H9 (cell line): ENCODE measurements around the gene GAS6. TPM values are rescaled to one million over a fixed set of nuclear protein-coding genes. Genes with fewer than 3 reads are reported as not detected.

ENCODE experiments used
- DNase-seq: peaks from one replicate; pipeline ENCODE4 v3.0.0-alpha.2; 2017
- H2AFZ ChIP-seq: one replicate; pipeline ENCODE4 v1.6.1; 2013; ENCODE audit warnings: mild to moderate bottlenecking, low read length, control low read depth, moderate library complexity
- H2AK5ac ChIP-seq: 2 replicates; pipeline ENCODE4 v1.6.1; 2013; ENCODE audit warnings: low read length, control low read depth, mixed read lengths; ENCODE audit not compliant: insufficient read length
- H2BK120ac ChIP-seq: one replicate; pipeline ENCODE4 v1.6.1; 2013; ENCODE audit warnings: low read depth, mild to moderate bottlenecking, low read length, control low read depth, inconsistent platforms; ENCODE audit not compliant: poor library complexity, severe bottlenecking
- H2BK12ac ChIP-seq: 2 replicates; pipeline ENCODE4 v1.6.1; 2013; ENCODE audit warnings: low read length, control low read depth, mixed read lengths, low read depth; ENCODE audit not compliant: insufficient read length
- H2BK15ac ChIP-seq: 2 replicates; pipeline ENCODE4 v1.6.1; 2013; ENCODE audit warnings: low read depth, low read length, control low read depth
- H2BK20ac ChIP-seq: one replicate; pipeline ENCODE4 v1.6.1; 2013; ENCODE audit warnings: low read depth, mild to moderate bottlenecking, low read length, control low read depth, inconsistent platforms; ENCODE audit not compliant: poor library complexity, severe bottlenecking
- H2BK5ac ChIP-seq: 2 replicates; pipeline ENCODE4 v1.6.1; 2013; ENCODE audit warnings: low read length, control low read depth, mixed read lengths; ENCODE audit not compliant: insufficient read length
- H3K14ac ChIP-seq: 2 replicates; pipeline ENCODE4 v1.6.1; 2013; ENCODE audit warnings: low read length, control low read depth; ENCODE audit not compliant: insufficient read depth
- H3K18ac ChIP-seq: 2 replicates; pipeline ENCODE4 v1.6.1; 2013; ENCODE audit warnings: low read depth, mild to moderate bottlenecking, mixed read lengths, low read length, control low read depth; ENCODE audit not compliant: insufficient read length
- H3K23ac ChIP-seq: 2 replicates; pipeline ENCODE4 v1.6.1; 2013; ENCODE audit warnings: low read length, control low read depth, mixed read lengths, low read depth; ENCODE audit not compliant: insufficient read length
- H3K23me2 ChIP-seq: 2 replicates; pipeline ENCODE4 v1.6.1; 2013; ENCODE audit warnings: low read depth, mild to moderate bottlenecking, mixed read lengths, low read length, control low read depth; ENCODE audit not compliant: insufficient read length, poor library complexity, severe bottlenecking
- H3K27ac ChIP-seq: 2 replicates; pipeline ENCODE4 v1.5.1; 2013; ENCODE audit warnings: low read length, control low read depth, mixed read lengths, low read depth; ENCODE audit not compliant: insufficient read length
- H3K27me3 ChIP-seq: 2 replicates; pipeline ENCODE4 v1.6.1; 2013; ENCODE audit warnings: low read length, control low read depth, inconsistent platforms; ENCODE audit not compliant: insufficient read depth
- H3K4ac ChIP-seq: 2 replicates; pipeline ENCODE4 v1.6.1; 2013; ENCODE audit warnings: low read depth, mild to moderate bottlenecking, control low read depth, inconsistent platforms, low read length, moderate library complexity
- H3K4me1 ChIP-seq: 2 replicates; pipeline ENCODE4 v1.6.1; 2013; ENCODE audit warnings: low read length, control low read depth, inconsistent platforms; ENCODE audit not compliant: insufficient read depth
- H3K4me2 ChIP-seq: 2 replicates; pipeline ENCODE4 v1.6.1; 2013; ENCODE audit warnings: low read length, control low read depth, mixed read lengths; ENCODE audit not compliant: insufficient read length, insufficient read depth
- H3K56ac ChIP-seq: 2 replicates; pipeline ENCODE4 v1.6.1; 2013; ENCODE audit warnings: low read depth, mild to moderate bottlenecking, mixed read lengths, low read length, control low read depth; ENCODE audit not compliant: insufficient read length
- H3K79me1 ChIP-seq: 2 replicates; pipeline ENCODE4 v1.6.1; 2013; ENCODE audit warnings: low read depth, mild to moderate bottlenecking, moderate library complexity, low read length, control low read depth, inconsistent platforms; ENCODE audit not compliant: insufficient read depth, poor library complexity, severe bottlenecking
- H3K79me2 ChIP-seq: 2 replicates; pipeline ENCODE4 v1.6.1; 2013; ENCODE audit warnings: low read length, control low read depth, inconsistent platforms; ENCODE audit not compliant: insufficient read depth
- H3K9ac ChIP-seq: 2 replicates; pipeline ENCODE4 v1.6.1; 2013; ENCODE audit warnings: low read length, control low read depth, mixed read lengths; ENCODE audit not compliant: insufficient read length; ENCODE audit errors: extremely low read depth
- H3K9me3 ChIP-seq: one replicate; pipeline ENCODE4 v1.6.1; 2013; ENCODE audit warnings: low read depth, low read length, inconsistent platforms; ENCODE audit not compliant: control insufficient read depth
- H3T11ph ChIP-seq: one replicate; pipeline ENCODE4 v1.6.1; 2013; ENCODE audit warnings: mild to moderate bottlenecking, low read length, control low read depth, inconsistent platforms
- H4K20me1 ChIP-seq: one replicate; pipeline ENCODE4 v1.6.1; 2013; ENCODE audit not compliant: control insufficient read depth, insufficient read length, insufficient read depth
- H4K5ac ChIP-seq: 2 replicates; pipeline ENCODE4 v1.6.1; 2013; ENCODE audit warnings: low read depth, mild to moderate bottlenecking, mixed read lengths, low read length, control low read depth; ENCODE audit not compliant: insufficient read length
- H4K8ac ChIP-seq: replicated peaks from 2 replicates; pipeline ENCODE4 v1.6.1; 2013; ENCODE audit warnings: low read length, control low read depth, mixed read lengths, low read depth; ENCODE audit not compliant: insufficient read length
- H4K91ac ChIP-seq: 2 replicates; pipeline ENCODE4 v1.6.1; 2013; ENCODE audit warnings: low read depth, mild to moderate bottlenecking, moderate library complexity, mixed read lengths, low read length, control low read depth; ENCODE audit not compliant: insufficient read length
- H3K27ac Mint-ChIP-seq, 3 experiments: 2 replicates in 2 of 3; 3 replicates in 1 of 3; pipeline ENCODE4 v1.8.0; 2020 to 2021; ENCODE audit warnings: mixed read lengths in 3 of 3, mild to moderate bottlenecking in 1 of 3, moderate library complexity in 1 of 3
- H3K27me3 Mint-ChIP-seq: 2 replicates; pipeline ENCODE4 v1.8.0; 2021; ENCODE audit warnings: low read depth, mild to moderate bottlenecking, moderate library complexity, mixed read lengths
- H3K36me3 Mint-ChIP-seq, 3 experiments: 2 replicates in 2 of 3; 3 replicates in 1 of 3; pipeline ENCODE4 v1.8.0; 2020 to 2021; ENCODE audit warnings: low read depth in 3 of 3, mixed read lengths in 3 of 3; ENCODE audit not compliant: insufficient read depth in 1 of 3
- H3K4me1 Mint-ChIP-seq, 2 experiments: 2 replicates each; pipeline ENCODE4 v1.8.0; 2020; ENCODE audit warnings: mixed read lengths in 2 of 2
- H3K4me3 Mint-ChIP-seq, 2 experiments: 2 replicates in 1 of 2; 3 replicates in 1 of 2; pipeline ENCODE4 v1.8.0; 2020 to 2021; ENCODE audit warnings: mild to moderate bottlenecking in 2 of 2, mixed read lengths in 2 of 2, moderate library complexity in 1 of 2
- H3K9me3 Mint-ChIP-seq, 2 experiments: 2 replicates in 1 of 2; 3 replicates in 1 of 2; pipeline ENCODE4 v1.8.0; 2020; ENCODE audit warnings: mild to moderate bottlenecking in 2 of 2, mixed read lengths in 2 of 2, moderate library complexity in 1 of 2
- CTCF ChIP-seq: fragments of 200-600 bp; sonication (generic); conservative IDR thresholded peaks from 3 replicates; pipeline ENCODE4 v1.8.0; 2021; ENCODE audit warnings: antibody characterized with exemption, mild to moderate bottlenecking
- WGBS: extraction: QIAGEN DNeasy Blood & Tissue Kit; methylation state at CpG from one replicate; pipeline ENCODE4 v1.1.7; 2013; ENCODE audit warnings: missing lambda C conversion rate, low lambda C conversion rate, mixed read lengths; ENCODE audit not compliant: insufficient read length; ENCODE audit errors: extremely low coverage; 5-methylcytosine and 5-hydroxymethylcytosine counted together
- total RNA-seq: library from RNA; stranded (reverse); gene quantifications from 2 replicates; pipeline ENCODE4 v1.2.1, GENCODE V29; 2021

GAS6 gene
- total RNA-seq, 1 experiment from 2014 or later = 20.5 TPM

GRCh38 chr13:113906571-113906970 is 42.7 kb upstream of the GAS6 start:
- no peak overlapping the region for H4K91ac ChIP-seq
- H2AFZ ChIP-seq = no peak overlapping the region
- no peak overlapping the region for H3K23ac ChIP-seq
- H2AK5ac ChIP-seq = no peak overlapping the region
- H4K20me1 ChIP-seq = no peaks in the 10 kb centered on the region
- no peak overlapping the region for H3K27ac ChIP-seq
- H3K14ac ChIP-seq = no peak overlapping the region
- H3K79me1 ChIP-seq = no peaks in the 10 kb centered on the region
- no peak overlapping the region for H3K4me3 Mint-ChIP-seq
- no peak for DNase-seq
- no peak for TF ChIP-seq CTCF
- H3K9ac ChIP-seq = no peak overlapping the region
- H3K4me2 ChIP-seq = no peak overlapping the region
- H3K27me3 Mint-ChIP-seq = peaks cover 3% of the 10 kb centered on the region; the same call in 1 of the 2 replicates
- H3K9me3 Mint-ChIP-seq = peaks cover 0 to 4% of the 10 kb centered on the region in 2 experiments; a peak in 1 of 5 replicates
- H3K56ac ChIP-seq = no peak overlapping the region
- H3K79me2 ChIP-seq = no peaks in the 10 kb centered on the region
- H3K18ac ChIP-seq = no peak overlapping the region
- H3K27me3 ChIP-seq = no peaks in the 10 kb centered on the region
- no peak overlapping the region for H4K8ac ChIP-seq
- H3K23me2 ChIP-seq = no peaks in the 10 kb centered on the region
- H4K5ac ChIP-seq = no peak overlapping the region
- WGBS = no CpG with 5 or more reads among the region's 4 CpGs
- H2BK120ac ChIP-seq = no peak overlapping the region
- H3K4me1 ChIP-seq = no peaks in the 10 kb centered on the region; the same call in 1 of the 2 replicates
- H3K9me3 ChIP-seq = no peaks in the 10 kb centered on the region
- no peak overlapping the region for H2BK15ac ChIP-seq
- no peak overlapping the region for H3T11ph ChIP-seq
- H2BK12ac ChIP-seq = no peak overlapping the region
- H3K4me1 Mint-ChIP-seq = peaks cover 16 to 24% of the 10 kb centered on the region in 2 experiments
- no peak overlapping the region for H3K4ac ChIP-seq
- H3K27ac Mint-ChIP-seq = no peak overlapping the region
- no peak overlapping the region for H2BK20ac ChIP-seq
- H2BK5ac ChIP-seq = no peak overlapping the region
- H3K36me3 Mint-ChIP-seq = peaks cover 0 to 3% (median 0%) of the 10 kb centered on the region in 3 experiments; a peak in 2 of 7 replicates
